Loucy (cell line): ENCODE data around the gene SCRN2.

ENCODE experiments used
- CTCF ChIP-seq: fragments of 200-600 bp; sonication (generic); conservative IDR thresholded peaks from 2 replicates; pipeline ENCODE4 v1.5.1; 2014; ENCODE audit warnings: mild to moderate bottlenecking, antibody characterized with exemption, low read length
- EZH2phosphoT487 ChIP-seq: fragments of 200-600 bp; IDR thresholded peaks from 2 replicates; pipeline ENCODE4 v1.6.1; 2018; ENCODE audit warnings: antibody characterized with exemption, mild to moderate bottlenecking, moderate library complexity, borderline replicate concordance

- peak; percentile 74 for TF ChIP-seq CTCF
- TF ChIP-seq EZH2phosphoT487: no peak
Observed at GRCh38 chr17:47821424-47822391, 19.4 kb downstream of the SCRN2 start, which contains the start of gene OSBPL7.
